HEK293 (cell line): ENCODE results near the gene CEPT1.

ENCODE experiments used
- CTCF ChIA-PET: fragments of 350-600 bp; formaldehyde crosslinking; extraction: SDS; loops from one replicate; lab custom pipeline; 2021; ENCODE audit warnings: antibody characterized with exemption; lab: Yijun Ruan, JAX
- POLR2A ChIA-PET: fragments of 300-600 bp; formaldehyde crosslinking; extraction: SDS; loops from one replicate; lab custom pipeline; 2020; ENCODE audit warnings: antibody characterized with exemption, inconsistent platforms; lab: Yijun Ruan, JAX
- H3K27ac ChIP-seq: fragments of 200-500 bp; sonication (Bioruptor generic); 2 replicates; pipeline ENCODE4 v1.5.1; 2014; ENCODE audit warnings: low read depth, low read length, control low read depth, inconsistent platforms; ENCODE audit errors: extremely low read depth
- H3K36me3 ChIP-seq, 2 experiments: fragments of 200-500 bp in 1 of 2; sonication (Bioruptor generic) in 1 of 2; 1 replicate in 1 of 2; 2 replicates in 1 of 2; pipeline ENCODE4 v1.5.1; 2014 to 2017; ENCODE audit warnings: inconsistent platforms in 2 of 2, low read length in 2 of 2; ENCODE audit not compliant: control insufficient read depth in 2 of 2, insufficient read depth in 1 of 2
- H3K4me1 ChIP-seq: fragments of 200-500 bp; sonication (Bioruptor generic); 2 replicates; pipeline ENCODE4 v1.5.1; 2014; ENCODE audit warnings: mild to moderate bottlenecking, low read length, inconsistent platforms; ENCODE audit not compliant: control insufficient read depth, insufficient read depth
- H3K4me3 ChIP-seq: 2 replicates; pipeline ENCODE4 v1.5.1; 2011; ENCODE audit warnings: low read depth, mild to moderate bottlenecking, control low read depth, low read length, moderate library complexity
- H3K9me3 ChIP-seq: fragments of 200-500 bp; sonication (Bioruptor generic); 2 replicates; pipeline ENCODE4 v1.5.1; 2014; ENCODE audit warnings: low read depth, low read length, inconsistent platforms; ENCODE audit not compliant: control insufficient read depth, insufficient read depth
- KLF10 ChIP-seq: fragments of 450-650 bp; IDR thresholded peaks from 2 replicates; pipeline ENCODE4 v1.5.1; 2018; ENCODE audit warnings: missing biosample characterization, mild to moderate bottlenecking, missing genetic modification characterization
- MEIS1 ChIP-seq: sonication (generic); formaldehyde crosslinking; IDR thresholded peaks from 2 replicates; pipeline ENCODE4 v1.8.1; 2022; ENCODE audit warnings: missing genetic modification reagents, mild to moderate bottlenecking, borderline replicate concordance
- MYNN ChIP-seq: fragments of 450-650 bp; formaldehyde crosslinking; IDR thresholded peaks from 2 replicates; pipeline ENCODE4 v1.5.1; 2016; ENCODE audit warnings: missing biosample characterization, missing genetic modification characterization, borderline replicate concordance
- MZF1 ChIP-seq: fragments of 450-650 bp; formaldehyde crosslinking; IDR thresholded peaks from 2 replicates; pipeline ENCODE4 v1.5.1; 2017; ENCODE audit warnings: missing biosample characterization, missing genetic modification characterization, borderline replicate concordance
- SP7 ChIP-seq: fragments of 450-650 bp; formaldehyde crosslinking; IDR thresholded peaks from 2 replicates; pipeline ENCODE4 v1.5.1; 2016; ENCODE audit warnings: missing biosample characterization, missing genetic modification characterization
- ZBTB1 ChIP-seq: fragments of 450-650 bp; formaldehyde crosslinking; IDR thresholded peaks from 2 replicates; pipeline ENCODE4 v1.5.1; 2016; ENCODE audit warnings: missing biosample characterization, missing genetic modification characterization
- ZNF114 ChIP-seq: fragments of 450-650 bp; formaldehyde crosslinking; IDR thresholded peaks from 2 replicates; pipeline ENCODE4 v1.5.0; 2017; ENCODE audit warnings: missing biosample characterization, missing genetic modification characterization
- ZNF121 ChIP-seq: fragments of 450-650 bp; formaldehyde crosslinking; IDR thresholded peaks from 2 replicates; pipeline ENCODE4 v1.5.1; 2016; ENCODE audit warnings: missing biosample characterization, missing genetic modification characterization
- ZNF155 ChIP-seq: fragments of 450-650 bp; formaldehyde crosslinking; IDR thresholded peaks from 2 replicates; pipeline ENCODE4 v1.5.1; 2016; ENCODE audit warnings: missing biosample characterization, missing genetic modification characterization
- ZNF211 ChIP-seq: fragments of 450-650 bp; formaldehyde crosslinking; IDR thresholded peaks from 2 replicates; pipeline ENCODE4 v1.5.1; 2016; ENCODE audit warnings: low read depth, missing biosample characterization, missing genetic modification characterization
- ZNF223 ChIP-seq: fragments of 450-650 bp; formaldehyde crosslinking; IDR thresholded peaks from 2 replicates; pipeline ENCODE4 v1.5.1; 2016; ENCODE audit warnings: missing biosample characterization, missing genetic modification characterization
- ZNF311 ChIP-seq: fragments of 450-650 bp; formaldehyde crosslinking; IDR thresholded peaks from 2 replicates; pipeline ENCODE4 v1.5.1; 2017; ENCODE audit warnings: missing biosample characterization, missing genetic modification characterization, borderline replicate concordance
- ZNF366 ChIP-seq: fragments of 450-650 bp; formaldehyde crosslinking; conservative IDR thresholded peaks from 2 replicates; pipeline ENCODE4 v1.5.1; 2016; ENCODE audit warnings: missing biosample characterization, missing genetic modification characterization
- ZNF391 ChIP-seq: fragments of 450-650 bp; formaldehyde crosslinking; IDR thresholded peaks from 2 replicates; pipeline ENCODE4 v1.5.1; 2016; ENCODE audit warnings: low read depth, missing biosample characterization, missing genetic modification characterization, borderline replicate concordance
- ZNF510 ChIP-seq: fragments of 450-650 bp; formaldehyde crosslinking; IDR thresholded peaks from 2 replicates; pipeline ENCODE4 v1.5.1; 2018; ENCODE audit warnings: mild to moderate bottlenecking, missing genetic modification characterization, missing biosample characterization; ENCODE audit not compliant: insufficient replicate concordance
- ZNF548 ChIP-seq: fragments of 450-650 bp; formaldehyde crosslinking; IDR thresholded peaks from 2 replicates; pipeline ENCODE4 v1.5.1; 2016; ENCODE audit warnings: missing biosample characterization, missing genetic modification characterization
- ZNF549 ChIP-seq: fragments of 450-650 bp; IDR thresholded peaks from 2 replicates; pipeline ENCODE4 v1.5.1; 2018; ENCODE audit warnings: missing biosample characterization, missing genetic modification characterization, mild to moderate bottlenecking, inconsistent platforms, moderate library complexity
- ZNF555 ChIP-seq: fragments of 450-650 bp; formaldehyde crosslinking; conservative IDR thresholded peaks from 2 replicates; pipeline ENCODE4 v1.5.1; 2017; ENCODE audit warnings: missing biosample characterization, mild to moderate bottlenecking, missing genetic modification characterization, inconsistent platforms
- ZNF571 ChIP-seq: fragments of 450-650 bp; formaldehyde crosslinking; IDR thresholded peaks from 2 replicates; pipeline ENCODE4 v1.5.0; 2017; ENCODE audit warnings: missing biosample characterization, missing genetic modification characterization
- ZNF600 ChIP-seq: fragments of 450-650 bp; formaldehyde crosslinking; IDR thresholded peaks from 2 replicates; pipeline ENCODE4 v1.5.1; 2016; ENCODE audit warnings: missing biosample characterization, missing genetic modification characterization
- ZNF610 ChIP-seq: fragments of 450-650 bp; formaldehyde crosslinking; IDR thresholded peaks from 2 replicates; pipeline ENCODE4 v1.5.1; 2016; ENCODE audit warnings: missing biosample characterization, missing genetic modification characterization, borderline replicate concordance
- ZNF624 ChIP-seq: fragments of 450-650 bp; formaldehyde crosslinking; IDR thresholded peaks from 2 replicates; pipeline ENCODE4 v1.5.1; 2017; ENCODE audit warnings: missing biosample characterization, missing genetic modification characterization
- ZNF776 ChIP-seq: fragments of 450-650 bp; formaldehyde crosslinking; IDR thresholded peaks from 2 replicates; pipeline ENCODE4 v1.5.0; 2017; ENCODE audit warnings: missing biosample characterization, missing genetic modification characterization, borderline replicate concordance
- ZNF791 ChIP-seq: fragments of 450-650 bp; formaldehyde crosslinking; IDR thresholded peaks from 2 replicates; pipeline ENCODE4 v1.5.1; 2016; ENCODE audit warnings: missing biosample characterization, missing genetic modification characterization
- ZNF843 ChIP-seq: fragments of 450-650 bp; formaldehyde crosslinking; IDR thresholded peaks from 2 replicates; pipeline ENCODE4 v1.5.1; 2016; ENCODE audit warnings: missing biosample characterization, missing genetic modification characterization
- TF ChIP-seq, protein P1 (sequence below): fragments of 450-650 bp; formaldehyde crosslinking; IDR thresholded peaks from 2 replicates; pipeline ENCODE4 v1.5.1; 2016; ENCODE audit warnings: missing biosample characterization, missing genetic modification characterization
- TF ChIP-seq, protein P2 (sequence below): IDR thresholded peaks from 2 replicates; pipeline ENCODE4 v1.6.1; 2011; ENCODE audit warnings: mild to moderate bottlenecking, low read depth, low read length, borderline replicate concordance
- TF ChIP-seq, protein P3 (sequence below): fragments of 450-650 bp; formaldehyde crosslinking; IDR thresholded peaks from 2 replicates; pipeline ENCODE4 v1.5.1; 2016; ENCODE audit warnings: missing biosample characterization, missing genetic modification characterization, borderline replicate concordance

The CEPT1 gene

DNA sequence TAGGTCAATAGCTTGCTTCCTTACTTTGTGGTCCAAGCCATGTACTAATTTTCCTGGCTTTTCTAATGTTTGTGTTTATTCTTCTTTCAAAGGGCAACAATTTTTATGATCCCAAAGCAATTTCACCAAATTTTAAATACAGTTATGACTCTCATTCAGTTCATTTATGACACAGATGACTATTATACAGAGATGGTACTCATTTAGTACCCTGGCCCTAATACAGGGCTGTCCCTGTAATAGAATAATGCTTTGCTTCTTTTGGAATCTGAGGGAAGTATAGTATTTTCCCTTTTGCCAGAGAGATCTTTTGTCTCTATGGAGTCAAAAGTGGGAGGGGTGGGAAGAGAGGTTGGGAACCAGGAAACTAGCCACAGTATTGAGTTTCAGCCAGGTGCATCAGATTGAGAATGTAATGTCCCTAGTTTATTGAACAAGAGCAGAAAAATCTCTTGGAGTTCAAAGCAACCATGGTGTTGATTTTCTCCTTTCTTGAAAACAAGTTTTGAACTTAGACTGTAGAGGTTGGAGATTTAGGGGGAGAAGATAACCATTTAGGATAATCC lies 40.0 kb downstream of the CEPT1 start:
- CTCF ChIA-PET, result no interaction called here
- H3K27ac ChIP-seq, result no peak overlapping the region
- POLR2A ChIA-PET, result no interaction called here
- H3K36me3 ChIP-seq, result peaks cover 7 to 64% of the 10 kb centered on the region in 2 experiments; a peak in 2 of 3 replicates
- H3K4me1 ChIP-seq, result no peaks in the 10 kb centered on the region
- no peaks in the 10 kb centered on the region for H3K9me3 ChIP-seq
- TF ChIP-seq ZBTB1 (tag by site-specific recombination) (no peak), MYNN (tag by site-specific recombination) (no peak), ZNF776 (tag by site-specific recombination) (no peak), ZNF549 (tag by site-specific recombination) (no peak), ZNF391 (no peak), MZF1 (tag by site-specific recombination) (no peak), SP7 (tag by site-specific recombination) (no peak), ZNF510 (tag by site-specific recombination) (no peak), ZNF223 (tag by site-specific recombination) (no peak), KLF10 (tag by site-specific recombination) (no peak)
- TF ChIP-seq, protein P1, sequence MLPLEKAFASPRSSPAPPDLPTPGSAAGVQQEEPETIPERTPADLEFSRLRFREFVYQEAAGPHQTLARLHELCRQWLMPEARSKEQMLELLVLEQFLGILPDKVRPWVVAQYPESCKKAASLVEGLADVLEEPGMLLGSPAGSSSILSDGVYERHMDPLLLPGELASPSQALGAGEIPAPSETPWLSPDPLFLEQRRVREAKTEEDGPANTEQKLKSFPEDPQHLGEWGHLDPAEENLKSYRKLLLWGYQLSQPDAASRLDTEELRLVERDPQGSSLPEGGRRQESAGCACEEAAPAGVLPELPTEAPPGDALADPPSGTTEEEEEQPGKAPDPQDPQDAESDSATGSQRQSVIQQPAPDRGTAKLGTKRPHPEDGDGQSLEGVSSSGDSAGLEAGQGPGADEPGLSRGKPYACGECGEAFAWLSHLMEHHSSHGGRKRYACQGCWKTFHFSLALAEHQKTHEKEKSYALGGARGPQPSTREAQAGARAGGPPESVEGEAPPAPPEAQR, result no peak
- TF ChIP-seq, all 188 proteins: peak for 0
- no peak overlapping the region for H3K4me3 ChIP-seq

DNA sequence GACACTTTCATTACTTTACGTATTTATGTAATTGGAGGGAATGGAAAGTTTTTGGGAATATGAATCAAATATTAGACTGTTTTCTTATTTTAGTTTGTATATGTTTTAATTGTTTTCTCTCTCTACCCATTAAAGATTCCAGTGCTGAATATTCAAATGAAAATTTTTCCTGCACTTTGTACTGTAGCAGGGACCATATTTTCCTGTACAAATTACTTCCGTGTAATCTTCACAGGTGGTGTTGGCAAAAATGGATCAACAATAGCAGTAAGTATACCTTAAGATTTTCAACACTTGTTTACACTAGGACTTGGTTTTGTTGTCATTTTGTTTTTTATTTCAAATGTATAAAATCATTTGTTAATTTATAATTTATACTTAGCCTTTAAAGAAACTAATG lies 42.0 kb downstream of the CEPT1 start:
- Histone ChIP-seq H3K36me3 (peaks cover 0 to 69% of the 10 kb centered on the region in 2 experiments; a peak in 1 of 3 replicates), H3K9me3 (no peaks in the 10 kb centered on the region), H3K27ac (no peak overlapping the region), H3K4me3 (no peak overlapping the region), H3K4me1 (no peaks in the 10 kb centered on the region)
- ChIA-PET CTCF (no interaction called here), POLR2A (no interaction called here)
- TF ChIP-seq ZNF211 (tag by site-specific recombination) (no peak), MYNN (tag by site-specific recombination) (no peak), ZNF624 (tag by site-specific recombination) (no peak), ZNF114 (tag by site-specific recombination) (no peak), ZNF548 (tag by site-specific recombination) (no peak), ZNF121 (tag by site-specific recombination) (no peak), MZF1 (tag by site-specific recombination) (no peak), ZNF600 (tag by site-specific recombination) (no peak), MEIS1 (CRISPR knock-in tag) (no peak), ZNF555 (no peak), ZNF843 (no peak), ZNF610 (tag by site-specific recombination) (no peak), ZNF366 (tag by site-specific recombination) (no peak), ZNF155 (no peak), ZNF571 (no peak), ZNF311 (no peak), ZNF791 (tag by site-specific recombination) (no peak)
- TF ChIP-seq, protein P2, sequence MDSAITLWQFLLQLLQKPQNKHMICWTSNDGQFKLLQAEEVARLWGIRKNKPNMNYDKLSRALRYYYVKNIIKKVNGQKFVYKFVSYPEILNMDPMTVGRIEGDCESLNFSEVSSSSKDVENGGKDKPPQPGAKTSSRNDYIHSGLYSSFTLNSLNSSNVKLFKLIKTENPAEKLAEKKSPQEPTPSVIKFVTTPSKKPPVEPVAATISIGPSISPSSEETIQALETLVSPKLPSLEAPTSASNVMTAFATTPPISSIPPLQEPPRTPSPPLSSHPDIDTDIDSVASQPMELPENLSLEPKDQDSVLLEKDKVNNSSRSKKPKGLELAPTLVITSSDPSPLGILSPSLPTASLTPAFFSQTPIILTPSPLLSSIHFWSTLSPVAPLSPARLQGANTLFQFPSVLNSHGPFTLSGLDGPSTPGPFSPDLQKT, result no peak
- TF ChIP-seq, protein P3, sequence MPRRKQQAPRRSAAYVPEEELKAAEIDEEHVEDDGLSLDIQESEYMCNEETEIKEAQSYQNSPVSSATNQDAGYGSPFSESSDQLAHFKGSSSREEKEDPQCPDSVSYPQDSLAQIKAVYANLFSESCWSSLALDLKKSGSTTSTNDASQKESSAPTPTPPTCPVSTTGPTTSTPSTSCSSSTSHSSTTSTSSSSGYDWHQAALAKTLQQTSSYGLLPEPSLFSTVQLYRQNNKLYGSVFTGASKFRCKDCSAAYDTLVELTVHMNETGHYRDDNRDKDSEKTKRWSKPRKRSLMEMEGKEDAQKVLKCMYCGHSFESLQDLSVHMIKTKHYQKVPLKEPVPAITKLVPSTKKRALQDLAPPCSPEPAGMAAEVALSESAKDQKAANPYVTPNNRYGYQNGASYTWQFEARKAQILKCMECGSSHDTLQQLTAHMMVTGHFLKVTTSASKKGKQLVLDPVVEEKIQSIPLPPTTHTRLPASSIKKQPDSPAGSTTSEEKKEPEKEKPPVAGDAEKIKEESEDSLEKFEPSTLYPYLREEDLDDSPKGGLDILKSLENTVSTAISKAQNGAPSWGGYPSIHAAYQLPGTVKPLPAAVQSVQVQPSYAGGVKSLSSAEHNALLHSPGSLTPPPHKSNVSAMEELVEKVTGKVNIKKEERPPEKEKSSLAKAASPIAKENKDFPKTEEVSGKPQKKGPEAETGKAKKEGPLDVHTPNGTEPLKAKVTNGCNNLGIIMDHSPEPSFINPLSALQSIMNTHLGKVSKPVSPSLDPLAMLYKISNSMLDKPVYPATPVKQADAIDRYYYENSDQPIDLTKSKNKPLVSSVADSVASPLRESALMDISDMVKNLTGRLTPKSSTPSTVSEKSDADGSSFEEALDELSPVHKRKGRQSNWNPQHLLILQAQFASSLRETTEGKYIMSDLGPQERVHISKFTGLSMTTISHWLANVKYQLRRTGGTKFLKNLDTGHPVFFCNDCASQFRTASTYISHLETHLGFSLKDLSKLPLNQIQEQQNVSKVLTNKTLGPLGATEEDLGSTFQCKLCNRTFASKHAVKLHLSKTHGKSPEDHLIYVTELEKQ (tag by site-specific recombination), result no peak
